NCI-H2227 treated with DMSO at 0.1 percent for 48 hours (cell line): ENCODE measurements around the gene CCDC110.

Source experiments
- DNase-seq: peaks from one replicate; lab custom pipeline; 2025; lab: John Stamatoyannopoulos, UW

CCDC110 gene

DNA sequence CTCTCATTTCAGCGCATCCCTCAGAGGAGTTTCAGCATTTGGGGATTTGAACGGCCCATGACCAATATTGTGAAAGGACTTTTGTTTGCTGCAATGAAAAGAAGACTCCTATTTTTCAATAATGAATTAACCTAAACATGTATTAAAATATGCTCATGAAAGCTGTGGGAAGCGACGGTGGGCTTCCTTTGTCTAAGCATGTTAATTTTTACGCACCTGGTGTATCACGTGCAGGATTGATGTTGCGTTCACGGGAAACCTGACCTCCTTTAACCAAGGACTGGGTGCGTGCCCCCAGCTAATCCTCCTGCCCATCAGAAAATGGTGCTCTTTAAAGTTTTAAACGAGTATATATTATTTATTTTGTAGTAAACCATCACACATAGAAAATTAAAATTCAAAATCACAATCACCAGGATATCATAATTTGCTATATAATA is 590 bp upstream of the CCDC110 start:
- DNase-seq: no peak

DNA sequence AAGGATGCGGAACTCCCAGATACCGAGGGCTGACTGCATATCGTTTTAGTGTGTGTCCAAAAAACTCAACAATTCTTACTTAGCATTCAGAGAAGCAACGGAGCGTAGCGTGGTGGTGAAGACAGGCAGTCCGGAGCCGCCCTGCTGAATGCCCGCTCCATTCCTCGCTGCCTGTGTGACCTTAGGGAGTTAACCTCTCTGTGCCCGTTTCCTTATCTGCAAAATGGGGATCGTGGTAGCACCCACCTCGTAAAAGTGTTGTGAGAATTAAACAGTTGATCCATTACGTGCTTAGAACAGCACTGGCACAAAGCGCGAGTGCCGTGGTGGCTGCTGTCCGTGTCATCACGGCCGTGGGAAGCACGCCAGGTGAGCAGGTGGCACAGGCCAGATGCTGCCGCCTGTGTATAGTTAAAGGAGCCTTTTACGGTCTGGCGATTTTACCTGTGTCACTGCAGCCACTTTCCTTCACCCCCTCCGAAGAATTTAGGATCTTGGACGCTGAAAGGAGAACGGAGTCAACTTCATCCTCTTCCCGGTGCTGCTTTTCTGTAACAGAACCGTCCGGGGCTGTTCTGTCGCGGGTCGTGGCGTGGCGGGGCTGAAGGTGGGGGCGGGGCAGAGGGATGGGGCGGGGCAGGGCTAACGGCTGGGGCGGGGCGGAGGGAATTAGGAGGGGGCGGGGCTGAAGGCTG is 885 bp downstream of the CCDC110 start:
- DNase-seq: no peak

DNA sequence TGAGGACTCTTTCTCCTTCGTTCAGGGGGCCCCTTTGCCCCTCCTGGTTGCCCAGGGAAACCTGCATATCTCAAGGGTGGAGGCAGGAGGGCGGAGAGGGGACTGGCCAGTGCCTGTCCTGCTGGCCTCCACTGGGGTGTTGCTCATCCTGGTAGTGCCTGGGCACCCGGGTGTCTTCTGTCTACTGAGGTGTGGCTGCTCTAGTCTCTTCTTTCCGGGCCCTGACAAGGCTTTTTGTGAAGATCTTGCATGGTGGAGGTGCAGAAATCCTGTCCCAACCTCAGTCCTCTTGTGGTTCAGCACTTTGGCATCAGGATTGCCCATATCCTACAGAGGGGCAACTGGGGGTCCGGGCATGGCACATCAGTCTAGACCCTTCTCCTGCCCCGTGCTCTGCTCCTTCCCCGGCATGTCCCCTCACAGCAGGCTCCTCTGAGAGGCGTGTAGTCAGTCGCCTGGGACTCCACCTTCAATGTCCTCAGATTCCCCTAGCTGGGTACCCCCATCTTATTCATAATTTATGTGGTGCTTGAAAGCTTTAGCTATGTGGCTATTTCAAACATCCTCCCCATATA is 1.9 kb downstream of the CCDC110 start:
- no peak for DNase-seq

DNA sequence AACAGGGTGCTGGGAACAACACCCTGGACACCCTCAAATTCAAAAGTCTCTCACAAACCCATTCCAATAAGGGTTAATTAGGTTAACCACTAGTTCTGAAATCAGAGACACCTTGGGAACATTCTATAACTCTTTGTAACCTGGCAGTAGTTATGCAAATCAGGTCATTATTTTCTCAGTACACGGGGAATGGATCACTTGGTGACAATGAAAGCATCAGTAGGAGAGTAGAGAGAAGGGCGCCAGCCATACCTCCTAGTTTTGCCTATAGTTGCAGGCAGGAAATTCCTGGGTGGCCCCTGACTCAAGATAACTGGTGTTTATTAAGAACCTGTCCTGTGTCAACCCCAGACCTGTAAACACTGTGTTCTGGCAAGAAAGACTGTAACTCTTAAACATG is 2.5 kb downstream of the CCDC110 start:
- DNase-seq: no peak

DNA sequence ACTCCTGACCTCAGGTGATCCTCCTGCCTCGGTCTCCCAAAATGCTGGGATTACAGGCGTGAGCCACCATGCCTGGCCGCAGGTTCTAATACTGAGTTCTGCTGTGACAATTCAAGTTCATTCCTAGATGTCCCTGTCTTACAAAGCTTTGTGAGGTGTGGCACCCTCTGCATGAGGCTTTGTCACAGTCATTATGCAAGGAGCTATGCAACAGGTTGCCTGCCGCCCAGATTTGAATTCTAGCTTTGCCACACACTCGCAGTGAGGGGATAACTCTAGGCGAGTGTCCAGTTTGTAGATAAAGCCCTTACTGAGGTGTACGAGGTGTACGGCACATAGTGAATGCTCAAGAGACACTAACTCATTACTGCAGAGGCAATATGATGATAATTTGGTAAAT is 3.5 kb downstream of the CCDC110 start:
- DNase-seq: no peak

DNA sequence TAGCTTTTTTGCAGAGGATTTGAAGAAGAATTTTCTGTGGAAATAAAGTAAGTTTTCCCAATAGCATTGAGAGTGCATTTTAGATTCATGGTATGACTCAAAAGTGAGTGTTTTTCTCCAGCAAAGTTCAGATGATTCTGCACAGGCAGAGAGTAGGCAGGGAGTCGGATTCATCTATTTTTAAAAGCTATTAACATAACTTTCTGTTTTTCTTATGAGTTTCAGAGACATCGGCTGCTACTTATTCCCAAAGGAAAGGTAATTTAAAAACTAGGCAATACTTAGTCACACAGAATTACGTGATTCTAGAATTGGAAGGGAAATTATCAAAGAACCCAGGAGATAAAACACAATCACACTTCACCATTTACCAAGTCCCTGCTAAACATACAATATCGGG is 4.4 kb downstream of the CCDC110 start:
- no peak for DNase-seq

DNA sequence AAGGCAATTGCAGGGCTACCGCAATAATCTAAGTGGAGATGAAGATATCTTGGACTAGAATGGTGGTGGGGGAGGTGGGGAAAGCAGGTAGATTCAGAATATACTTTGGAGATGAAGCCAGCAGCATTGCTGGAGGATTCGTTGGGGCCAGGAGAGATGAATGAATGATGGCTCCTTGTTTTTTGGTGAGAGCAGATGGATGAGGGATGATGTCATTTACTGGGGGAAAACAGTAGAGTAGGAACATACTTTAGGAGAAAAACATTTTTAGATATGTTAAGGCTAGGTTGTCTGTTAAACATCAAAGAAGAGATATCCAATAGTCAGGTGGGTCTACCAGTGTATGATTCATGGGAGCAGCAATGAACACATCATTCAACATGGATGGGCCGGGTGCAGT is 5.8 kb downstream of the CCDC110 start:
- no peak for DNase-seq

DNA sequence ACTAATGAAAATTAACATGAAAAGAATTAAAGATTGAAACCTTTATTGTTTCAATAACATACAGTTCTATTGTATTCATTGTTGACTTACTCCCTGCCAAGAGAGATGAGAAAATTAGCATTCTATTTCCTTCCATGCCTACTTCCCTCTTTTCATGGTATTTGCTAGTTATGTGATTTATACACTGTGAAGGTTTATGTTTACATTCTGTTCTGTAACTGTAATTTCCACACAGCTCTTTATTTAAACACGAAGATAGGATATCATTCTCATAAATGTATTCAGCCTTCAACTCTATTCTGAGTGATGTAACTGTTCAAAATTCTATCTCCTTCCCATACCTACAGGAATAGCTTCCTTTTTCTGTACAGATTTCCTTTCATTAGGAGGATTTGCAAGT is 6.6 kb downstream of the CCDC110 start:
- DNase-seq: no peak

DNA sequence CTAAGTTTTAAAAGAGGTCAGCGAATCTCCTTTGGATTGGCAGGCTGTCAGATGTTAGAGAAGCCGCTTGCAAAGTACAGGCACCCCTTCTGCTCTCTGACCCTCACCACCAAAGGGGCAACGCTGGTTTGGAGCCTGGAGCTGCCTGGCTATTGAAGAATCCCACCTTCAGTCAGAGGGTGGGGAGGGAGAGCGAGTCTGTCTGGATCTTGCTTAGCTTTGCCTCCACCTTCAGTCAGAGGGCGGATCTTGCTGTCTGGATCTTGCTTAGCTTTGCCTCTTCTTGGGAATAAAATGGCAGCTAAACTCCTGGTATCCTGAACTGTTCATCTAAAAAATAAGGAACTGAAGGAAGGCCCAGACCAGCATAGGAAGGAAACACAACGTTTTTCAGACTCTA is 7.3 kb downstream of the CCDC110 start:
- DNase-seq: peak; percentile 22

DNA sequence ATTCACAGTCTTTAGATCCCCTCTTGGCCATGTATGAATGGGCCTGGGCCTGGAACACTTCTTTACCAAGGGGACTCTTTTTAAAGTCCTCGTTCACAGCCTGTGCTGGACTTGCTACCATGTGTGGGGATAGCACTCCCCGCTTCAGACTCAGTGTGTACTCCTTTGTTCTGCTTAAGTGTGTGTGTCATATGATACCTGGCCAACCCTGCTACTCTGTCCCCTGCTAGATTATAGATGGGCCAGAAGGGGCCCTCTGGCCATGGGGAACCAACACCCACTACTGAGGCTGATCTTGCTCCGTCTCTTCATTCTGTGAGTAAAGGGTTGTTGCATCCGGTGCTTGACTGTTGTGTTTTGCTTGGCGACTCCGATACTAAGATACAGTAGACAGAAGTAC is 8.0 kb downstream of the CCDC110 start:
- DNase-seq: no peak

DNA sequence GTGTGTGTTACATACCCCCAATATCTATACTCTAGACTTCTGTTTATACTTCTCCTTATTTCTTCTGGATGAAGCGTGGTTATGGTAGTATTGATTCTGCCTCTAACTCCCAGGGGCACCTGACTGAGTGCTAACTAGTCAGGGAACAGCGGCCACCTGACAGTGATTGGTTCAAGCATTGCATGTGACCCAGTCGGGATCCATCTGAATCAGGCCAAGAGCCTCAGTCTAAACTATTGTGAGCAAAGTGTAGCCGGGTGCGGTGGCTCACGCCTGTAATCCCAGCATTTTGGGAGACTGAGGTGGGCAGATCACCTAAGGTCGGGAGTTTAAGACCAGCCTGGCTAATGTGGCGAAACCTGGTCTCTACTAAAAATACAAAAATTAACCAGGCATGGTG is 10.0 kb downstream of the CCDC110 start:
- no peak for DNase-seq

DNA sequence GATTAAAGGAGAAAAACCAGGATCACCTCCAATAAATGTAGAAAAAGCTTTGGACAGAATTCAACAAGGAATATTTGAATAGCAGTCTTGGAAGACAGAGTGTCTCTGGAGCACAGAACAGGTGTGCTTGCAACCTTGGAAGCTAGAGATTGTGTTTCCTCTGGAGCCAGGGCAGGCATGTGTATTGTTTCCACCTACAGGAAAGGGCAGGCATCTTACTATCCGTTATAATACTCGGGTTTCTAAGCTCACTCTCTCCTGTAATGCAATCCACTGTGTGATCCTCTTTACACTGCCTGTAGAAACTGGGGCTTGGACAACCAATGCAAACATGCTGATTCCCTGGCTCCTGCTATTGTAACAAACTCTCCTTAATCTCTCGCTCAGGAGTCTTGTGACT is 14.4 kb downstream of the CCDC110 start:
- no peak for DNase-seq

DNA sequence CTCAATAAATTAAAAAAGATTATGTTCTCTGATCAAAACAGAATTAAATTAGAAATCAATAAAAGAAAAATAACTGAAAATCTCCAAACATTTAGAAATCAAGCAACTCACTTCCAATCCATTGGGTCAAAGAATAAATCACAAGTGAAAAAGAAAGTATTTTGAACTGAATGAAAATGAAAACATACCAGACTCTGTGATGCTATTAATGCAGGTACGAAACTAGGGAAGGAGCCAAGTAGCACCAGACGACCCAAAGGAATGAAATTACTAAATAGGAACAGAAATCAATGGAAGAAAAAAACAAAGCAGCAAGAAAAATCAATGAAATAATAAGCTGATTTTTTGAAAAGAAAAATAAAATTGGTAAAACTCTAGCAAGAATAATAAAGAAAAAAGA is 15.4 kb downstream of the CCDC110 start:
- DNase-seq: no peak

DNA sequence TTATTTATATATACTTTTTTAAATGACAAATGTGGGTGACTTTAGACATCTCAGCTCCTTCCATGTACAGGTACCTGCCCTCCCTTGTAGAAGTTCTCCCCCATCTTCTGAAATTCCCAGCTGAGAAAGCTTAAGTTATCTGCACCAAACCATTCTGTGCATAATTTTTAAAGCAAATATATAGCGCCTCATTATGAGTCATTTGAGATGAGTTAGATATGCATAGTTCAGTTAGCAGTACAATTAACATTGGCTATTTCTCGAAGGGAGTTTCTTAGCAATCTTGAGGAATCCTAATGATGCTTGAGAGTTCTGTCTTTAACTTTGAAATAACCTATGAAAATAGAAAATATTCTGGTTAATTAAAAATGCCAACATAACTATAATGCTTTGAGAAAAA is 26.3 kb downstream of the CCDC110 start:
- DNase-seq: no peak

DNA sequence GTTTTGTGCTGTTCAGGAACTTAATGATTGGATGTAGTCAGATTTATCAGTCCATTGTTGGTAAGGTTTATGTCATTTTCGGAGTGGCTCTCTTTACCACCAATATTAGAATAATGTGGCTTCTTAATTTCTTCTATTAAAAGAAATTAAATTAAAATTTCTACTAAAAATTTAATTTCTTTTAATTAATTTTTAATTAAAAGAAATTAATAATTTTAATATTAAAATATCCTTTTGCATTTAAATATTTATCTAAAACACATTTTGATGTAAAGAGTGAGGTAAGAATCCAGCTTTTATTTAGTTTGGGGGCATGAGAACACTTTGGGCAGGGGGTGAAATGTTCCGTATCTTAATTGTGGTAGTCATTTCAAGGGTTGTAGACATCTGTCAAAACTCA is 30.1 kb downstream of the CCDC110 start:
- no peak for DNase-seq

DNA sequence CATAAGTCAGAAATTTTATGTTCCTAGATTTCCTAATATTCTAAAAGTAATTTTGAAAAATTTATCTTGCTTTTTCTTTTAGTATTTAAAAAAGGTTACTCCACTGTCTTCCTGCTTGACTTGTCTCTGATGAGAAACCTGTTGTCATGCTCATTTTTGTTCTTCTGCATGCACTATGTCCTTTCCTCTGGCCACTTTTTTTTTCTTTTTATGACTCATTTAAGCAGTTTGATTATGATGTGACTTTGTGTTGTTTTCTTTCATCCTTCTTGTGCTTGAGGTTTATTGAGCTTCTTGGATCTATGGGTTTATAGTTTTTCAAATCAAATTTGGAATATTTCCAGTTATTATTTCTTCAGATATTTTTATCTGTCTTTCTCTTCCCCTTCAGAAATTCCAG is 33.7 kb downstream of the CCDC110 start:
- no peak for DNase-seq

DNA sequence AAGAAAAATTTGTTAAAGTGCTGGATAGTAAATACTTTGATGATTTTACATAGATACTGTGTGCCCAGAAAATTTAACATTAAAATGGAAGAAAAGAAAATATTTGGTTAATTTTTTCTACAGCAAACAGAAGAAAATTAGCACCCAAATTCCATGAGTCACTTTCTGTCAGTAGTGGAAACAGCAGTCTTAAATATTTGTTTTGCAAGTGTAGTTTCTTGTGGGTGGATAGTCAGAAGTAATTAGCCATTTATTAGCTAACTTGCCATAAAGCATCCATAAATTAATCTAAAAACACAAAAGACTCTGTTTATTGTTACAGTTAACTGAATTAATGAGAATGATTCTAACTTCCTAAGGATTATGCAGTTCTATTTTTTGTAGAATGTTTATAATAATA is 36.1 kb downstream of the CCDC110 start:
- no peak for DNase-seq

DNA sequence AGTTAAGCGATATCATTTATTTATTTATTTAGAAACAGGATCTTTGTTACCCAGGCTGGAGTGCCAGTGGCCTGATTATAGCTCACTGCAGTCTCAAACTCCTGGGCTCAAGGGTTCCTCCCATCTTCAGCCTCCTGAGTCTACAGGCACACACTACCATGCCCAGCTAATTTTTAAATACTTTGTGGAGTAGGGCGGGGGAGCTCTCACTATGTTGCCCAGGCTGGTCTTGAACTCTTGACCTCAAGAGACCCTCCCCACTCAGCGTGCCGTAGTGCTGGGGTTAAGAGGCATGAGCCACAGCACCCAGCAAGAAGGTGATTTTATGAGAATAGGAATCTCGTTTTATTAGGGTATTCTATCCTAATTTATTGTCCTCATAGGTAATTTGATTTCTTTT is 41.9 kb downstream of the CCDC110 start:
- DNase-seq: no peak

DNA sequence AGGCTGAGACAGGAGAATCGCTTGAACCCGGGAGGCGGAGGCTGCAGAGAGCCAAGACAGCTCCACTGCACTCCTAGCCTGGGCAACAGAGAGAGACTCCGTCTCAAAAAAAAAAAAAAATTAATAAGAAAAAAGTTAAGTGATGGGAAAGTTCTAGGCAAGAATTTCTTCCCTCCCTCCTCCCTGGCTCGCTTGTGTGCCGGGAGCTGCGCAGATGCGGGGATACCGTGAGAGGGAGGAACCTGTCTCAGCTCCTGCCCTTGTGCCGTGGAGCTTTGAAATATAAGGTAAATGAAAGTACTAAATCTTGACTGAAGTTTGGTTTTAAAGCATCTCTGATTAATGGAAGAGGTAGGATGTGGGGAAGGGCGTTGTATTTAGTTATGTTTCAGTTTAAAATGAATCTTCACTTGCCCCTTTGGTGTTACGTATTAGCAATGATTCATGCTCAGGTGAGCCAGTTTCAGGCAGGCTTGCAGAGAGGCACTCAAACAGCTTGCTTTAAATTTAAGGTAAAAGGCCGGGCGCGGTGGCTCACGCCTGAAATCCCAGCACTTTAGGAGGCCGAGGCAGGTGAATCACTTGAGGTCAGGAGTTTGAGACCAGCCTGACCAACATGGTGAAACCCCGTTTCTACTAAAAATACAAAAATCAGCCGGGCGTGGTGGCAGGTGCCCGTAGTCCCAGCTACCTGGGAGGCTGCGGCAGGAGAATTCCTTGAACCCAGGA is 44.4 kb downstream of the CCDC110 start:
- DNase-seq: no peak

DNA sequence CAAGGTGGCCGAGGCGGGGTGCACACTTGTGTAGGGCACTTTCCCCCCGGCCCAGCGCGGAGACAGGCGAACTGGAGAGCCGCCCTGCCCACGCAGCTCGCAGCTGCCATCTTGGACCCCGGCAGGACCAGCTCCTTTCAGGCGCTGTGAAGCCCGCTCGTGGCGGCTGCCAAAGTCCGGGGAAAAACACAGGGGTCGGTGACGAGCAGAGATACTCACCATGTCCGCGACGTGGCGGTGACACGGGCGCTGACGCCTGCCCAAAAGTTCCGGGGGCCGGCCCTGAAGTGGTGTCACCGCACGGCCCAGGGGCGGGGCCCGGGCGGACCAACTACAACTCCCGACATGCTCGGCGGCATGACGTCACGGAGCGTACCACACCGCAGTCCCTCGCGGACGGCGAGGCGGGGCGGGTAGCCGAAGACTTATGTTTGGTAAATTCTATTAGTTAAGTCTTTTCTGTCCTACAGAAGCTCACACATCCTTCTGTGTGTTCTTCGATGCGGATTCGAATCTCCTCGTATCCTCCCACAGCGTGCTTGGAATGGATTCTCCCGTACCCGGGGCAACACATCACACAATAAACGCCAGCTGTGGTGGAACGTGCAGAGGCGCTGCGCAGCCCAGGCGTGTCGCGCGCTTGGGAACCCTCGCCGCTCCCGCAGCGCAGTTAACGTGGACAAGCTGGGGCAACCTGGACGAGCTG is 45.7 kb downstream of the CCDC110 start, which contains the start of gene UFSP2:
TSS of gene UFSP2 (minus strand) at position 318 of the 706 bp plus-strand sequence. CDS start at position 222, 96 bp downstream.
- peak; percentile 78 for DNase-seq

DNA sequence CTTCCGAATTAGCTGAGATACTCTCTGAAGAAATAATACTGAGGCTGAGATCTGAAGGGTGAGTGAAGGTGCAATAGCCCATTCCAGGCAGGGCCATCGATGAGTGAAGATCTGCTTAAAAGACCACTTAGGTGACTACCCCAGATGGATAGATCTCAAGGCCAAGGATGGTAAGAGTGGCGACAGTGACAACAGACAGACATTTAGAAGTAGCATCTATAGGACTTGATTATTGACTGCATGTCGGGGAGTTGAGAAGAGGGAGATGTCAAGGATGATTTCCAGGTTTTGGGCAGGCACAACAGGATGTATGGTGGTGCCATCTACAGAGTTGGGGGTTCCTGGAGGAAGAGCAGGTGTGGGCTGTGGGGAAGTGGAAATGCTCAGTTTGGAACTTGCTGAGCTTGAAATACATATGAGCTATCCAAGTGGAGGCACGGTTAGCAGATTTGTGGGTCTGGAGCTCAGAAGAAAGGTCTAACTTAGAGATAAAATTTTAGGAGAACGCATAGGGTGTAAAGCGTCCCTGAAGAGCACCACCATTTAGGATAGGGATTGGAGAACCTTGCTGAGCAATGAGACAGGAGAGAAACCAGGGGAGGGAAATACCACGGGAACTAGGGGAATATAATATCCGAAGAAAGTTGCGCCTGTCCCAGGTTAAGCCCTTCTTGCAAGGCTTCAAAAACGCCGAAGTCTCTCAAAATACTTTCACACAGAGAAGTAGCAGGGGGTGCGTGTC is 46.5 kb downstream of the CCDC110 start:
- peak; percentile 35 for DNase-seq
